Activated CD4-positive, alpha-beta T cell treated with anti-CD3 and anti-CD28 coated beads, Interleukin-2, amount 50 U/mL, for 16 hours (primary cell): ENCODE data around the gene RBM38.

Experiments
- DNase-seq: peaks from one replicate; pipeline ENCODE4 v3.0.0-alpha.2; 2020

Gene RBM38

GRCh38 chr20:57392512-57393271 lies 1.5 kb downstream of the RBM38 start:
- peak; percentile 88 for DNase-seq

DNA sequence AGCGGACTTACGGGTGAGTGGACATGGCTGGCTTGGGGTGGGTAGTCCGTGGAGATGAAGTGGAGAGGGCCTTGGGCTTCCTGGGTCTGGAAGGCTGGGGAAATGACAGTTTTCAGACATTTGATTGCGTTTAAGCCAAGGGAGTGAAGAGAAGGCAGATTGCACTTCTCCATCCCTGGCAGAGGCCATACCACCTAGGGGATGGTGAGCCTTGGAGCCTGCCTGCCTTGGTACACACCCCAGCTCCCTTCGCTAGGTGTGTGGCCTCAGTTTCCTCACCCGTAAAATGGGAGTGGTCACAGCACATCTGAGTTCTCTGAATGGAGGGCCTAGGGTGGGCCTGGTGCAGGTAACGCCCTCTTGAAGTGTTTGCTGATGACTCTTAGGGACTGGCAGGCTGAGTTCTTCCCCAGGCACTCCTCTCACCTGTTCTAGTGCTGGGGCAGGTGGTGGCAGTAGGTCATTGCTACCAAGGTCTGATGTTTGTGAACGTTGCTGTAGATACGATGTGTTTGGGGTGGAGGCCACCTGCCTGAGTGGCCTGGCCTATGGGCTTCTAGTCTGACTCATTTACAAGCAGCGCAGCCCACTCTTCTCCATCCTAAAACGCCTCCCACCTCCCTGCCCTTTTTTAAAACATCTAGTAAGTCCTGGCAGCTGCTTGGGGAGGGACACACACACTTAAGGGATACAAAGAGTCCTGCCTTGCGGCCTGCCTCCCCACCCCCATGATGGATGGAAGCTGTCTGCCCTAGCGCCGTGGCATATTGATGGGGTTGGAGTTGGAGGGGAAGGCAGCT lies 2.3 kb downstream of the RBM38 start:
- no peak for DNase-seq

DNA sequence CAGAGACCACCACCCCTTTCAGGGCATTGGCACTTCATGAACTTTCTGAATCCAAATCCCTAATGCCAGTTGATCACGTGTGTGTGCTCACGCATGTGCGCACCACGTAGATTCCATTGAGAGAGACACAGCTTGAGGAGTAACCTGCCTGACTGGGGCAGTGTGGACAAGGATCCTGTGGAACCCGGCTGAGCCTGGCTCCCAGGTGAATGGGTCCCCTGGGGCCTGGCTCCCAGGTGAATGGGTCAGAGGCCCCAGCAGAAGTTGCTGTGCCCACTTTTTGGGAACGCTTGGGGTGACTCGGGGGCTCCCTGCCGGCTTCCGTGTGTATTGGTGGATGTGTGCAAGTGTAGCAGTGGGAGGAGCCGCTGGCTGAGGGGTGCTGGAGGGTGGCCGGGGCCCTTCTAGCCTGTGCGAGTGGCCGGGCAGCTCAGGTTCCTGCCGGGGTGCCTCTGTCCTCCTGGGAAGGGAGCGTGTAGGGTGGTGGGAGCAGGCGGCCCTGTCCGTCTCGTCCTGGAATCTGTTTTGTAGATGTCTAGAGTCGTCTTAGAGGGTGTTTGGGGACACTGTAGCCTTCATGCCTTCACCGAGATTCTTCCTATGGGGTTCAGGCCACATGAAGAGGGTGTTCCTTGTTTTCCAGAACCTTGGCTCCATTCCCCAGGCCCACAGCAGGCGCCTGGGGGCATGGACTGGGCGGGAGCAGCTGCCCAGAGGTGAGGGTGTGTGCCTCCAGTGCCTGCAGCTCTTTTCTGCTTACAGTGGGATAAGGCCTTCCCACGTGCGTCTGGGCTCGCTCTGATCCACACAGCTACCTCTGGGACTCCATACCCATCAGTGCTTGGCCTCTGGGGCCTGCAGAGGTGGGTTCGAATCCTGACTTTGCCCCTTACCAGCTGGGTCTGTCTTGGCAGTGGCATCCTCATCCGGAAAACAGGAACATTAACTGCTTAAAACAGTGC lies 3.2 kb downstream of the RBM38 start:
- DNase-seq, result no peak

- DNase-seq, result no peak
These were observed 4.1 kb downstream of the RBM38 start for GRCh38 chr20:57395111-57395966.

DNA sequence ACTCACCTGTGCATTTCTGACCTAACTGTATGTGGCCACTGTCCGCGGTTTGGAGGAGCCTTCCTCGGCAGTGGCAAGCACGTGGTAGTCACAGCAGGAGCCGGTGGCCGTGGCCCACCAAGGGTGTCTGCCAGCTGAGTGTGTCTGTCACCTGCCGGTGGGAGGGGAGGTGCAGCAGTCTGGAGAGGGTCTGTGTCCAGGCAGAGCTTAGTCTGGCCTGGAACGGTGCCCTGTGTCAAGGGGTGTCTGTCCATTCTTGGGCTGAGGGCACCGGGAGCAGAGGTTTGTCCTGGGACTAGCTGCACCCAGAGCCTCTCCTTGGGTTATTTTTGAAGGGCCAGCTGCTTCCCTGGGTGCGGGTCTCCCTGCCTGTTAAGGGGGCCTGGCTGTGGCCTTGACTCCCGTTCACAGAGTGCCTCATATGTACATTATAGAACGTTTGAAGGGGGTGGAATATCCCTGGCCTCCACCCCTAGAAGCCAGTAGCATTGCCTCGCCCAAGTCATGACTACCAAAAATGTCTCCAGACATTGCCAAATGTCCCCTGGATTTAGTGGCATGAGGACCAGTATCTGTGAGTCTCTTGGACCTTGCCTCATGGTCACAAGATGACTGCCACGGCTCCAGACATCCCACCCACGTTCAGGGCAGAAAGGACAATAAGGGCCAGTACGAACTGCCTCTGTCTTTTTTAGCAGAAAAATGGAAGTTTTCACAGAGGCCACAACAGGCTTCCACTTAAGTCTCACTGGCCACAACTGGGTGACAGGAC lies 5.2 kb downstream of the RBM38 start:
- no peak for DNase-seq

GRCh38 chr20:57396984-57397692 lies 5.9 kb downstream of the RBM38 start:
- no peak for DNase-seq

- DNase-seq, result peak; percentile 28
These were observed 6.5 kb downstream of the RBM38 start for GRCh38 chr20:57397693-57398108.

DNA sequence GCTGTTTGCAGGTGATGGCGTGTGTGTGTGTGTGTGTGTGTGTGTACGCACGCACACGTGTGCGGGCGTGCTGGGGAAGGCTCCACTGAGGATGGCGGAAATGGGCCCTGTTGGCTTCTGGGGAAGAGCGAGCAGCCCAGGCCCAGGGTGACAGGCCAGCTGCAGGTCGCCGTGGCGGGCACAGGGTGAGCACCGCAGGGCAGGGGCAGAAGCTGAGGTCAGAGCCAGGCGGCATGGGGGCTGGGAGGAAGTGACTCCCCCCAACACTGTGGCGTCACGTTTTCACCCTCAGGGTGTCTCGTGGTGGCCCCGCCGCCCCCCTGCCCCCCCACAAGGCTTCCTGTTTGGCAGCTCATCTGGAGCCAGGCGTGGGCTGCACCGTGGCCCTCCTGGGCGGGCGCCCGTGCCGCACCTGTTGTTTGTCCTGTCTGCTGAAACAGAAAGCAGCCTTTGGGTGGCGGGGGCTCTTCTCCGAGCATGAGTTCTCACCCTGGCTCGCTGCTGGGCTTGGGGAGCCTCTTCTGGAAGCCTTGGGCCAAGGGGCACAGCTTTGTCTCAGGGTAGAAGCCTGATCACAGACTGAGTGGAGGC lies 7.1 kb downstream of the RBM38 start:
- DNase-seq, result peak; percentile 73

GRCh38 chr20:57398901-57399535 lies 7.8 kb downstream of the RBM38 start:
- DNase-seq, result no peak

- peak; percentile 58 for DNase-seq
These were observed 8.5 kb downstream of the RBM38 start for GRCh38 chr20:57399587-57400155.

GRCh38 chr20:57400231-57400701 lies 9.1 kb downstream of the RBM38 start:
- DNase-seq, result no peak

DNA sequence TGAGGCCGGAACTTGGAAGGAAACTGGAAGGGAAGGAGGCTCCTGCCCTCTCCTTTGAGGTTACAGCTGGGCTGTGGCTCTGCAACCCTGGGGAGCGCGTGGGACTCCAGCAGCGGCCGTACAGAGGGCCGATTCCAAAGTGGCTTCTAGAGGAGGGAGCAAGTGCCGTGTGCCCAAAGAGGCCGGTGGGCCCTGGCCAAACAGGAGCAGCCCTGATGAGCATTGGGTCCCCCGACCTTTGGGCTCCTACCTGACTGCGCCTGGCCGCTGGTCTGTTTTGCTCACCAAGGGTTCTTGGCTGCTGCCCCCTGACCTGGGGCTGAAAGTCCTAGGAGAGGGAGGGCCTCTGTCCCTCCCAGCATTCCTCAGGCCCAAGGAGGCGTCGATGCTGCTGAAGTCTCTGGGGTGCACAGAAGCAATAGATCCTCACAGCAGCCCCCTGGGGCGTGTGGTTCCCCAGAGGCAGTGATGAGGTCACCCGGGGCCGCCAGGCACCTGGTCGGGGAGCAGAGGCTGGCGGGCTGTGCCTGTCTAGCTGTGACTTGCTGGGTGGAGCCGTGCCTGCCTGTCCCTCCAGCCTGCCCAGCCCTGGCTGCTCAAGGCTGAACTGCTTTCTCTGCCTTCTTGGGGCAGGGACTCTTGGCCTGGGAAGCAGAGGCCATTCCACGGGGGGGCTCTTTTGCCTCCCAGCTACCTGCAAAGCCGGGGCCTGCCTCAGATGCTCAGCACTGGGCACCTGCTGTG lies 9.8 kb downstream of the RBM38 start:
- DNase-seq, result no peak

GRCh38 chr20:57401565-57401918 lies 10.3 kb downstream of the RBM38 start:
- no peak for DNase-seq

- DNase-seq, result no peak
These were observed 11.3 kb downstream of the RBM38 start for GRCh38 chr20:57402206-57403125.

DNA sequence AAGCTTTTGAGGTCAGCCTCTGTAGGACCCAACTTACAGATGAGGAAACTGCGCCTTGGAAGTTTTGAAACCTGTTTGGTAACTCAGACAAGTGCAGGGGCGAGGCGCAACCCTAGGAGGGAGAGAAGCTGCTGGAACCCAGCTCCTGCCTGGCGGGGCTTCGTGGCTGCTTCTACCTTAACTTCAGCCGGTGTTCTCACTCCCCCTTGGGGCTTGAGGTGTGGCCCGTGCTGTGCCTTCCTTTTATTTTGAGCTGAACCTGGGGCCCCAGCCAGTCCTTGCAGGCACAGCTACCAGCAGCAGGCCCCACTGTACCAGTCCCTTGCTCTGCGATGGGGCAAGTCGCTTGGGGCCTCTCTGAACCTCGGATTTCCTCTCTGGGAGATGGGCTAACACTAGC lies 12.0 kb downstream of the RBM38 start:
- no peak for DNase-seq

GRCh38 chr20:57404006-57404405 lies 12.8 kb downstream of the RBM38 start:
- no peak for DNase-seq

DNA sequence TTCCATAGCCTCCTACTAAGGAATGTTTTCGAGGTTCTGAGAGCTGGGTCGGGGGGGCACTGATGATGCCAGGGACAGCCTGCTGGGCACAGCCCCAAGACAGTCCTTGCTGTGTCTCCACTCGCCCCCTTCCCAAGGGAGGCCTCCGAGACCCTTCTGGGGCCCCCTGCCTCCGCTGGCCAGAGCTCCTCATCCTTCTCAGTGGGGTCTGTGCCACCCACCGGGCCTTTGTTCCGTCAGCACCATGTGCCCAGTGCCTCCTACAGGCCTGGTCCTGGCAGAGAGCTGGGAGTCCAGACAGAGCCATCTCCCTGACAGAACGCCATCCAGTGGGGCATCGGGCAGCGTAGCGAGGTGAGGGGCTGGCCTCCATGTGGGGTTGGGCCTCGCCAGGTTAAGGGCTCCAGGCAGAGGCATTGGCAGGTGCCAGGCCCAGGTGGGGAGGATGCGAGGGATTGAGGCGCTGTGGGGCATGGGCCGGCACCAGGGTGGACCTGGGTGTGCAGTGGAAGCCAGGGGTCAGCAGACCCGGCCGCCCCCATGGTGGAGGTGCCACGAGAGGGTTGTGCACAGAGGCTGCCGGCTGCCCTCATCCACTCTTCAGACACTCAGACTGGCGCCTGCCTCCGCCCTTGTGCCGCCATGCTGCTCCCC lies 13.3 kb downstream of the RBM38 start:
- no peak for DNase-seq
